PC-9 (cell line): Measurements from ENCODE around the gene HOXA1.

Experiments
- EZH2 ChIP-seq: fragments of 200-600 bp; sonication (generic); IDR thresholded peaks from 2 replicates; pipeline ENCODE4 v1.8.0; 2017; ENCODE audit warnings: antibody characterized with exemption, low read depth
- TF ChIP-seq, protein P1 (sequence below): fragments of 200-600 bp; sonication (generic); conservative IDR thresholded peaks from 2 replicates; pipeline ENCODE4 v1.6.1; 2017; ENCODE audit warnings: mixed run types, antibody characterized with exemption, mild to moderate bottlenecking, moderate library complexity

DNA sequence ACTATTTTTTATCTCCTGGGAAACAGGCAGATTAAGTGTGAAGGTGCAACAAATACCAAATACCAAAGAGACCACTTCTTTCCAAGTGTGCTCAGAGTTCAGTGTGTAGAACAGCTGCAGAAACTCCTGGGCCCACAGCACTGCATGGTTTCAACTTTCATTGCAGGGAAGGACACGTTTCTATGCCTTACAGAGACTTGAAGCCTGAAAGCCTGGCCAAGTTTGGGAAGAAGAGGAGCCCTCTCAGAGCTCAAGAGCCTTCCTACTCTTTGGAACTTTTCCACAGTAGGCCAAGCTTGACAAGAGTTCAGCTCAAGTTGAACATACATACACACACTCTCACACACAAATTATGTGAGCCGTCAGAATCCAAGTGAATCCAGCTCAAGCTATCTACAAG lies 32.2 kb upstream of the HOXA1 start:
- TF ChIP-seq, protein P1, sequence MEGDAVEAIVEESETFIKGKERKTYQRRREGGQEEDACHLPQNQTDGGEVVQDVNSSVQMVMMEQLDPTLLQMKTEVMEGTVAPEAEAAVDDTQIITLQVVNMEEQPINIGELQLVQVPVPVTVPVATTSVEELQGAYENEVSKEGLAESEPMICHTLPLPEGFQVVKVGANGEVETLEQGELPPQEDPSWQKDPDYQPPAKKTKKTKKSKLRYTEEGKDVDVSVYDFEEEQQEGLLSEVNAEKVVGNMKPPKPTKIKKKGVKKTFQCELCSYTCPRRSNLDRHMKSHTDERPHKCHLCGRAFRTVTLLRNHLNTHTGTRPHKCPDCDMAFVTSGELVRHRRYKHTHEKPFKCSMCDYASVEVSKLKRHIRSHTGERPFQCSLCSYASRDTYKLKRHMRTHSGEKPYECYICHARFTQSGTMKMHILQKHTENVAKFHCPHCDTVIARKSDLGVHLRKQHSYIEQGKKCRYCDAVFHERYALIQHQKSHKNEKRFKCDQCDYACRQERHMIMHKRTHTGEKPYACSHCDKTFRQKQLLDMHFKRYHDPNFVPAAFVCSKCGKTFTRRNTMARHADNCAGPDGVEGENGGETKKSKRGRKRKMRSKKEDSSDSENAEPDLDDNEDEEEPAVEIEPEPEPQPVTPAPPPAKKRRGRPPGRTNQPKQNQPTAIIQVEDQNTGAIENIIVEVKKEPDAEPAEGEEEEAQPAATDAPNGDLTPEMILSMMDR: no peak
- TF ChIP-seq EZH2: no peak
